SKM-1 (cell line): ENCODE results near the gene NET1.
"Not testable (repeated sequence)": the region's sequence is repeated elsewhere in the genome, so short reads cannot be mapped to it uniquely, and the experiment has no call there.

ENCODE experiments used
- DNase-seq: peaks from one replicate; lab custom pipeline; 2025; ENCODE audit not compliant: unreplicated experiment; lab: John Stamatoyannopoulos, UW

The NET1 gene

GRCh38 chr10:5412277-5412941 lies at the start of gene NET1:
Gene NET1, plus strand, starts transcription at chr10:5412557. Its CDS starts 136 bp downstream, at chr10:5412693.
- peak; percentile 32 for DNase-seq

GRCh38 chr10:5362873-5363272 lies 49.5 kb upstream of the NET1 start:
- DNase-seq = no peak

GRCh38 chr10:5364374-5364773 lies 48.0 kb upstream of the NET1 start:
- no peak for DNase-seq

GRCh38 chr10:5364890-5365338 lies 47.4 kb upstream of the NET1 start, which contains the start of gene UCN3:
Gene UCN3, plus strand, starts transcription at chr10:5364966. Its CDS starts 8,755 bp downstream, at chr10:5373721.
- no peak for DNase-seq

GRCh38 chr10:5365928-5366327 lies 46.4 kb upstream of the NET1 start:
- DNase-seq = no peak

GRCh38 chr10:5369362-5370158 lies 42.8 kb upstream of the NET1 start:
- no peak for DNase-seq

GRCh38 chr10:5370493-5371352 lies 41.6 kb upstream of the NET1 start:
- DNase-seq = no peak

- no peak for DNase-seq
Measured at GRCh38 chr10:5373307-5373706, 39.0 kb upstream of the NET1 start.

- DNase-seq = no peak
Measured at GRCh38 chr10:5373891-5374611, 38.3 kb upstream of the NET1 start.

- no peak for DNase-seq
Measured at GRCh38 chr10:5376450-5376849, 35.9 kb upstream of the NET1 start.

- not testable (repeated sequence) for DNase-seq
Measured at GRCh38 chr10:5379202-5379601, 33.2 kb upstream of the NET1 start.

- DNase-seq = not testable (repeated sequence)
Measured at GRCh38 chr10:5380395-5380794, 32.0 kb upstream of the NET1 start.

GRCh38 chr10:5381187-5381586 lies 31.2 kb upstream of the NET1 start:
- no peak for DNase-seq

GRCh38 chr10:5385224-5385623 lies 27.1 kb upstream of the NET1 start:
- DNase-seq = no peak

- DNase-seq = no peak
Measured at GRCh38 chr10:5387169-5387568, 25.2 kb upstream of the NET1 start.

- no peak for DNase-seq
Measured at GRCh38 chr10:5390607-5391205, 21.7 kb upstream of the NET1 start.

GRCh38 chr10:5391790-5392189 lies 20.6 kb upstream of the NET1 start:
- no peak for DNase-seq

GRCh38 chr10:5393529-5393928 lies 18.8 kb upstream of the NET1 start:
- no peak for DNase-seq

GRCh38 chr10:5395168-5395567 lies 17.2 kb upstream of the NET1 start:
- no peak for DNase-seq

- no peak for DNase-seq
Measured at GRCh38 chr10:5396556-5397300, 15.6 kb upstream of the NET1 start.
